Retinal pigment epithelial cell (primary cell): ENCODE data around the gene OR2C1.

Experiments
- DNase-seq: peaks from one replicate; pipeline ENCODE4 v3.0.0-alpha.2; 2010; ENCODE audit warnings: low read depth
- H3K4me3 ChIP-seq: 2 replicates; pipeline ENCODE4 v1.5.1; 2011; ENCODE audit warnings: mild to moderate bottlenecking, low read length, control low read depth, moderate library complexity
- TF ChIP-seq, protein P1 (sequence below): conservative IDR thresholded peaks from 2 replicates; pipeline ENCODE4 v1.5.1; 2011; ENCODE audit warnings: low read depth, low read length, control low read depth, inconsistent platforms

OR2C1 gene

DNA sequence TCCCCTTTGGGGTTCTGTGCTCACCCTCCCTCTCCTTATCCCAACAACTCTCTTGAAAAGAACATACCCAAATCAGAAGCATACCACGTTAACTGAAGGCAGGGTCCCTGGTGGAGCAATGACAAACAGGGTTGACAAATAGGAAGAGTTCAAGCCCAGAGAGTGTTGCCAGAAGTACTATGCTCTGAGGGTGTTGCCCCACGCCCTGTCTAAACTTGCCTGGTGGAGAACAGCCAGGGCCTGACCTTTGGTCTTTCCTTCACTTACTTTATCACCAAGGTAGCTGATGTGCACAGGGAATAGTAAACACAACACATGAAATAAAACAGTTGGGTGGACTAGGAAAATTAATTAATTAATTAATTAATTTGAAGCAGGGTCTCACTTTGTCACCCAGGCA lies 27.0 kb upstream of the OR2C1 start:
- no peak for DNase-seq
- TF ChIP-seq, protein P1, sequence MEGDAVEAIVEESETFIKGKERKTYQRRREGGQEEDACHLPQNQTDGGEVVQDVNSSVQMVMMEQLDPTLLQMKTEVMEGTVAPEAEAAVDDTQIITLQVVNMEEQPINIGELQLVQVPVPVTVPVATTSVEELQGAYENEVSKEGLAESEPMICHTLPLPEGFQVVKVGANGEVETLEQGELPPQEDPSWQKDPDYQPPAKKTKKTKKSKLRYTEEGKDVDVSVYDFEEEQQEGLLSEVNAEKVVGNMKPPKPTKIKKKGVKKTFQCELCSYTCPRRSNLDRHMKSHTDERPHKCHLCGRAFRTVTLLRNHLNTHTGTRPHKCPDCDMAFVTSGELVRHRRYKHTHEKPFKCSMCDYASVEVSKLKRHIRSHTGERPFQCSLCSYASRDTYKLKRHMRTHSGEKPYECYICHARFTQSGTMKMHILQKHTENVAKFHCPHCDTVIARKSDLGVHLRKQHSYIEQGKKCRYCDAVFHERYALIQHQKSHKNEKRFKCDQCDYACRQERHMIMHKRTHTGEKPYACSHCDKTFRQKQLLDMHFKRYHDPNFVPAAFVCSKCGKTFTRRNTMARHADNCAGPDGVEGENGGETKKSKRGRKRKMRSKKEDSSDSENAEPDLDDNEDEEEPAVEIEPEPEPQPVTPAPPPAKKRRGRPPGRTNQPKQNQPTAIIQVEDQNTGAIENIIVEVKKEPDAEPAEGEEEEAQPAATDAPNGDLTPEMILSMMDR: no peak
- H3K4me3 ChIP-seq: no peak overlapping the region

DNA sequence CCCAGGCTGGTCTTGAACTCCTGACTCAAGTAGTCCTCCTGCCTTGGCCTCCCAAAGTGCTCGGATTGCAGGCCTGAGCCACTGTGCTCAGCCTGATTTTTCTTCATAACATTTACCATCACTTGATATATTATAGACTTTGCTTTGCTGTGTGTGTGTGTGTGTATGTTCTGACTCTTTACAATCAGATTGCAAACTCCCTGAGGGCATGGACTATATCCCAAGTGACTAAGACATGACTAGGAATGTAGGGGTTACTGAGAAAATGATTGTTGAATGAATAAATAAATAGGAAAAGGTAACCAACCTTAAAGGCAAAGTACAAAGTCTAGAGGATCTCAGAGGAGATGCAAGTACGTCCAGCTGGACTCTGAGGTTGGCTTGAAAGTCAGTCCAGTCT lies 9.6 kb upstream of the OR2C1 start:
- no peak overlapping the region for H3K4me3 ChIP-seq
- TF ChIP-seq, protein P1: no peak
- DNase-seq: no peak

DNA sequence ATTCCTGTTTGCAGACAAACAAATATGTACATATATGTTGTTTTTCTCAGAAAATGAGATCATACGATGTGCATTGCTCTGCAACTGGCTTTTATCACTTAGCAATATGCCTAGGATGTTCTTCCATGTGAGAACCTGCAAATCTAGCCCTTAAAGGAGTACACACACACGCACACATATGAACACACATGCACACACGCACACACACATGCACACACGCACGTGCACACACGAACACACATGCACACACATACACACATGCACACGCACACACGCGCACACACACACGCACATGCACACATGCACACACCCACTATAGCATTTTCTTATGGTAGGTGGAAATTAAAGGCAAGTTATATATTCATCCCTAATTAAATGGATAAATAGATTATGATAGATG lies 8.1 kb upstream of the OR2C1 start:
- DNase-seq: no peak
- no peak overlapping the region for H3K4me3 ChIP-seq

DNA sequence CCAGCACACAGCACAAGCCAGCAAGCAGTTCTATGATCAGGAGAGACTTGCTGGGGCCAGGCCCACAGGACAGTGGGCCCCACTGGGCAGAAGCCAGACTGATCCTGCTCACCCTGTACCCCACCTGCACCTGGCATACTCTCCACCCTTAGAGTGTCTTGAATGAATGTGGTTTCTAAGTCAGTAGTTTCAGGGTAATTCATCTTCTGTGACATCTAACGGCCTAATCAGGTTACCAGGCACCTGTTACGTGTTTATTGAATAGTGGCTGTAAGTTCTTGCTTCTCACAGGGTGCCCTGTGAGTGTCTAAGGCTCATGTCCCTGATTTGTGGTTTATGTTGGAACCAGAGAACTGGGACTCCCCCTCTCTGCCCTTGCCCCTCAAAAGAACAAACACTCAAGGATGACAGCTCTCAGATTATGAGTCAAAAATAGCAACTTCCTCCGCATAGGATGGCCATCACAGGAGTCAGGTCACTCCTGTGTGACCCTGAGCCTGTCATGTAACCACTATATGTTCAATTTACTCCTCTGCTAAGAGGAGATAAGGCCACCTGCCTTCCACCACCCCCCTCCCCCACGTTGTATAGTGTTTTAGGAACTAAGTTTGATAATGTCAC lies 7.0 kb upstream of the OR2C1 start:
- no peak overlapping the region for H3K4me3 ChIP-seq
- no peak for DNase-seq
- TF ChIP-seq, protein P1: no peak

More for the DNA sequence above, 8.1 kb upstream of the OR2C1 start:
- TF ChIP-seq, protein P1: no peak

DNA sequence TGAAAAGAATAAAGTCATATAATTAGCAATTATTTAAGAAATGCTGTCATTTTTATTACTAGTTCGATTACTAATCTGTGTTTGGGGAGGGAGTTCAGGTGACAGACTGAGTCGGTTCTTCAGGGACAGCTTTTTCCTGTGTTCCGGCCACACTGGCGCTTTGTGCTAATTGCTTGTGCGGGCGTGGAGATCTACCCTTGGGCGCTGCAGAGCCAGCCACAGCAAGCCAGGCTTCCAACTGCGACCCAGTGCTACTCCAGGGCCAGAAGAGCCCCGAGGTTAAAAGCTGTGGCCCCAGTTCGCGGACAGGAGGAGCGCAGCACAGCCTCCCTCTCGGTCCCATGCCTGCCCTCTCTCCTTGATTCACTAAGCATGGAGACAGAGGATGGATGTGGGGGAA lies 6.5 kb upstream of the OR2C1 start:
- H3K4me3 ChIP-seq: no peak overlapping the region
- no peak for DNase-seq
- TF ChIP-seq, protein P1: no peak

DNA sequence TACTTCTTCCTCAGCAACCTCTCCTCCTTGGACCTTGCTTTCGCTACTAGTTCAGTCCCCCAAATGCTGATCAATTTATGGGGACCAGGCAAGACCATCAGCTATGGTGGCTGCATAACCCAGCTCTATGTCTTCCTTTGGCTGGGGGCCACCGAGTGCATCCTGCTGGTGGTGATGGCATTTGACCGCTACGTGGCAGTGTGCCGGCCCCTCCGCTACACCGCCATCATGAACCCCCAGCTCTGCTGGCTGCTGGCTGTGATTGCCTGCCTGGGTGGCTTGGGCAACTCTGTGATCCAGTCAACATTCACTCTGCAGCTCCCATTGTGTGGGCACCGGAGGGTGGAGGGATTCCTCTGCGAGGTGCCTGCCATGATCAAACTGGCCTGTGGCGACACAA lies 429 bp downstream of the OR2C1 start:
- DNase-seq: no peak
- no peak overlapping the region for H3K4me3 ChIP-seq
- TF ChIP-seq, protein P1: no peak

DNA sequence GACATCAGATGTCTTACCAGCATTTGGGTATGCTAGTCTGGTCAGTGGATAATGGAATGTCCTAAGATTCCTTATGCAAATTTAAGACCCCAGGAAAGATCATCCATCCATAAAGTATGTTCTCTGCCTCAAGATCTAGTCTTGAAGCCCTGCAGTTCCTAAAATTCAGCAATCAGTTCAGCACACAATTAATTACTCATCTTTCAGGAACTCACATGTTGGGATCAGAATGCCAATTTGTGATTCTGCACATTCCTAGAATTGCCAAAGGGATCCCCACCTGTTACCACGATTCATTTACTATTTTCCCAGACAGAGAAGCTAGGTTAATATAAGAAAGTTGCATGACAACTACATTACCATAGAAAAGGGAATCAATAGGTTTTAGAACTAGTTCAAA lies 3.2 kb downstream of the OR2C1 start:
- peak; percentile 24 for DNase-seq
- no peak overlapping the region for H3K4me3 ChIP-seq
- TF ChIP-seq, protein P1: no peak
